Erythroblast (primary cell): ENCODE results near the gene SRGAP3.

Experiments
- GATA1 ChIP-seq: IDR thresholded peaks from 2 replicates; pipeline ENCODE4 v1.6.1; 2011; ENCODE audit warnings: low read depth, mild to moderate bottlenecking, control low read depth, low read length, moderate library complexity
- POLR2A ChIP-seq: IDR thresholded peaks from 2 replicates; pipeline ENCODE4 v1.6.1; 2011; ENCODE audit warnings: mild to moderate bottlenecking, low read length

DNA sequence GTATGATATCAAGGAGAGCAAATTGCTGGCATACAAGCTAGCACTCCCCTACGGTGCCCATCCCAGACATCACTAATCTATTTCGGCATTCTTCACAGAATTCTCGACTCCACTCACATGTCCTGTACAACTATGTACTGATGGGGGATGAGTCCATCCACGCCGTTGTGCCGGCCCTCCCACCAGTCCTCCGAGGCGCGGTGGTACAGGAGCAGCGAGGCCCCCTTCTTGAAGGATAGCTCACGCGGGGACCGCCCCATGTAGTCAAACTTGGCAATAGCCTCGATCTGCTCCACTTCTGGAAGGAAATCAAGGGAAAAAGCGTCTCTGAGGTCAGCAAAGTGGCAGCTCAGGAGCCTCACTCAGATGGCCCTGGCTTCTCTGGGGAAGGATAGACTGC is 255.2 kb downstream of the SRGAP3 start:
- no peak for TF ChIP-seq POLR2A
- TF ChIP-seq GATA1, result no peak
